Activated T-helper 17 cell treated with anti-CD3 and anti-CD28 coated beads, Interleukin-2, amount 50 U/mL, for 72 hours (primary cell): ENCODE results near the gene ACADS. TPM values are rescaled to one million over a fixed set of nuclear protein-coding genes. Genes with fewer than 3 reads are reported as not detected.

ENCODE experiments used
- ATAC-seq: fragments of 150-1000 bp; cut with Tn5 transposase; replicated peaks from 2 replicates; pipeline ENCODE4 v1.10.0; 2021; ENCODE audit warnings: mild to moderate bottlenecking, moderate library complexity
- H3K27ac Mint-ChIP-seq: one replicate; pipeline ENCODE4 v1.8.0; 2022; ENCODE audit warnings: mixed read lengths
- H3K27me3 Mint-ChIP-seq: one replicate; pipeline ENCODE4 v1.8.0; 2022; ENCODE audit warnings: mixed read lengths
- H3K36me3 Mint-ChIP-seq: one replicate; pipeline ENCODE4 v1.8.0; 2022; ENCODE audit warnings: low read depth, mild to moderate bottlenecking, mixed read lengths
- H3K4me1 Mint-ChIP-seq: one replicate; pipeline ENCODE4 v1.8.0; 2022; ENCODE audit warnings: mixed read lengths
- H3K4me3 Mint-ChIP-seq: one replicate; pipeline ENCODE4 v1.8.0; 2022; ENCODE audit warnings: mild to moderate bottlenecking, mixed read lengths
- H3K9me3 Mint-ChIP-seq: one replicate; pipeline ENCODE4 v1.8.0; 2022; ENCODE audit warnings: mixed read lengths
- total RNA-seq, 2 donors: library from RNA; stranded (reverse); gene quantifications; one replicate each; pipeline ENCODE4 v1.2.3, GENCODE V29; 2022

Gene ACADS
- total RNA-seq, 2 donors from 2014 or later = 13.2 to 16.2 TPM

GRCh38 chr12:120690978-120691377 is 34.6 kb upstream of the ACADS start:
- no peak overlapping the region for H3K4me3 Mint-ChIP-seq
- no peaks in the 10 kb centered on the region for H3K27me3 Mint-ChIP-seq
- ATAC-seq = no peak
- peaks cover 43% of the 10 kb centered on the region for H3K36me3 Mint-ChIP-seq
- peaks cover 17% of the 10 kb centered on the region for H3K4me1 Mint-ChIP-seq
- H3K27ac Mint-ChIP-seq = no peak overlapping the region
- no peaks in the 10 kb centered on the region for H3K9me3 Mint-ChIP-seq

GRCh38 chr12:120692524-120693033 is 33.0 kb upstream of the ACADS start:
- H3K36me3 Mint-ChIP-seq = peaks cover 54% of the 10 kb centered on the region
- H3K4me3 Mint-ChIP-seq = no peak overlapping the region
- H3K27me3 Mint-ChIP-seq = no peaks in the 10 kb centered on the region
- H3K27ac Mint-ChIP-seq = peak overlapping the region; percentile 51
- ATAC-seq = no peak
- H3K9me3 Mint-ChIP-seq = no peaks in the 10 kb centered on the region
- H3K4me1 Mint-ChIP-seq = peaks cover 17% of the 10 kb centered on the region

- Mint-ChIP-seq H3K27ac (no peak overlapping the region), H3K4me1 (peaks cover 5% of the 10 kb centered on the region), H3K9me3 (no peaks in the 10 kb centered on the region), H3K4me3 (no peak overlapping the region), H3K27me3 (no peaks in the 10 kb centered on the region), H3K36me3 (peaks cover 67% of the 10 kb centered on the region)
- no peak for ATAC-seq
Measured at GRCh38 chr12:120693848-120694247, 31.8 kb upstream of the ACADS start.

- H3K9me3 Mint-ChIP-seq = no peaks in the 10 kb centered on the region
- H3K4me3 Mint-ChIP-seq = no peak overlapping the region
- peaks cover 95% of the 10 kb centered on the region for H3K36me3 Mint-ChIP-seq
- no peak overlapping the region for H3K27ac Mint-ChIP-seq
- no peaks in the 10 kb centered on the region for H3K4me1 Mint-ChIP-seq
- no peak for ATAC-seq
- H3K27me3 Mint-ChIP-seq = no peaks in the 10 kb centered on the region
Measured at GRCh38 chr12:120696626-120697025, 29.0 kb upstream of the ACADS start.

GRCh38 chr12:120697344-120697743 is 28.3 kb upstream of the ACADS start:
- no peaks in the 10 kb centered on the region for H3K4me1 Mint-ChIP-seq
- H3K27me3 Mint-ChIP-seq = no peaks in the 10 kb centered on the region
- no peaks in the 10 kb centered on the region for H3K9me3 Mint-ChIP-seq
- no peak overlapping the region for H3K4me3 Mint-ChIP-seq
- peak overlapping the region; percentile 16 for H3K27ac Mint-ChIP-seq
- peaks cover 98% of the 10 kb centered on the region for H3K36me3 Mint-ChIP-seq
- ATAC-seq = no peak

- ATAC-seq = no peak
- H3K9me3 Mint-ChIP-seq = no peaks in the 10 kb centered on the region
- peaks cover 90% of the 10 kb centered on the region for H3K36me3 Mint-ChIP-seq
- no peaks in the 10 kb centered on the region for H3K27me3 Mint-ChIP-seq
- H3K4me3 Mint-ChIP-seq = no peak overlapping the region
- H3K27ac Mint-ChIP-seq = no peak overlapping the region
- no peaks in the 10 kb centered on the region for H3K4me1 Mint-ChIP-seq
Measured at GRCh38 chr12:120698665-120699064, 27.0 kb upstream of the ACADS start.

GRCh38 chr12:120699553-120699952 is 26.1 kb upstream of the ACADS start:
- no peak overlapping the region for H3K27ac Mint-ChIP-seq
- no peak overlapping the region for H3K4me3 Mint-ChIP-seq
- H3K27me3 Mint-ChIP-seq = no peaks in the 10 kb centered on the region
- ATAC-seq = no peak
- no peaks in the 10 kb centered on the region for H3K9me3 Mint-ChIP-seq
- peaks cover 85% of the 10 kb centered on the region for H3K36me3 Mint-ChIP-seq
- H3K4me1 Mint-ChIP-seq = no peaks in the 10 kb centered on the region

GRCh38 chr12:120700886-120701285 is 24.7 kb upstream of the ACADS start:
- H3K9me3 Mint-ChIP-seq = no peaks in the 10 kb centered on the region
- no peak for ATAC-seq
- H3K36me3 Mint-ChIP-seq = peaks cover 71% of the 10 kb centered on the region

GRCh38 chr12:120702637-120703036 is 23.0 kb upstream of the ACADS start:
- H3K9me3 Mint-ChIP-seq = no peaks in the 10 kb centered on the region
- H3K27ac Mint-ChIP-seq = no peak overlapping the region
- H3K27me3 Mint-ChIP-seq = no peaks in the 10 kb centered on the region
- no peaks in the 10 kb centered on the region for H3K4me1 Mint-ChIP-seq
- no peak for ATAC-seq
- peaks cover 54% of the 10 kb centered on the region for H3K36me3 Mint-ChIP-seq
- H3K4me3 Mint-ChIP-seq = no peak overlapping the region

More at GRCh38 chr12:120700886-120701285, 24.7 kb upstream of the ACADS start:
- Mint-ChIP-seq H3K4me1 (no peaks in the 10 kb centered on the region), H3K27ac (peak overlapping the region; percentile 60), H3K27me3 (no peaks in the 10 kb centered on the region), H3K4me3 (no peak overlapping the region)

- Mint-ChIP-seq H3K4me1 (no peaks in the 10 kb centered on the region), H3K4me3 (no peak overlapping the region), H3K36me3 (peaks cover 46% of the 10 kb centered on the region), H3K27me3 (no peaks in the 10 kb centered on the region), H3K27ac (peak overlapping the region; percentile 29), H3K9me3 (no peaks in the 10 kb centered on the region)
- no peak for ATAC-seq
Measured at GRCh38 chr12:120703311-120703942, 22.2 kb upstream of the ACADS start.

GRCh38 chr12:120705618-120706017 is 20.0 kb upstream of the ACADS start:
- Mint-ChIP-seq H3K27ac (no peak overlapping the region), H3K9me3 (no peaks in the 10 kb centered on the region), H3K4me1 (peaks cover 6% of the 10 kb centered on the region), H3K4me3 (no peak overlapping the region), H3K27me3 (no peaks in the 10 kb centered on the region), H3K36me3 (peaks cover 24% of the 10 kb centered on the region)
- no peak for ATAC-seq

GRCh38 chr12:120706029-120706428 is 19.6 kb upstream of the ACADS start:
- Mint-ChIP-seq H3K27me3 (no peaks in the 10 kb centered on the region), H3K36me3 (peaks cover 20% of the 10 kb centered on the region), H3K4me3 (no peak overlapping the region), H3K4me1 (peaks cover 6% of the 10 kb centered on the region), H3K27ac (no peak overlapping the region), H3K9me3 (no peaks in the 10 kb centered on the region)
- ATAC-seq = no peak

- Mint-ChIP-seq H3K27ac (peak overlapping the region; percentile 84), H3K36me3 (peaks cover 12% of the 10 kb centered on the region), H3K4me3 (peak overlapping the region; percentile 16), H3K27me3 (no peaks in the 10 kb centered on the region), H3K9me3 (no peaks in the 10 kb centered on the region), H3K4me1 (peaks cover 13% of the 10 kb centered on the region)
- no peak for ATAC-seq
Measured at GRCh38 chr12:120708651-120709050, 17.0 kb upstream of the ACADS start.

- peaks cover 17% of the 10 kb centered on the region for H3K4me1 Mint-ChIP-seq
- H3K9me3 Mint-ChIP-seq = no peaks in the 10 kb centered on the region
- H3K27ac Mint-ChIP-seq = peak within 1 kb of the TSS; percentile 88
- H3K27me3 Mint-ChIP-seq = no peaks in the 10 kb centered on the region
- peak within 1 kb of the TSS; percentile 88 for H3K4me3 Mint-ChIP-seq
- peak; percentile 82 for ATAC-seq
- peaks cover 24% of the 10 kb centered on the region for H3K36me3 Mint-ChIP-seq
Measured at GRCh38 chr12:120710031-120710804, 15.4 kb upstream of the ACADS start, which contains the start of gene UNC119B. UNC119B (plus strand) TSS chr12:120710458; CDS start chr12:120710475, 17 bp downstream.

GRCh38 chr12:120710805-120711296 is 14.8 kb upstream of the ACADS start:
- peak; percentile 43 for ATAC-seq
- Mint-ChIP-seq H3K27me3 (no peaks in the 10 kb centered on the region), H3K27ac (peak overlapping the region; percentile 88), H3K36me3 (peaks cover 30% of the 10 kb centered on the region), H3K4me1 (peaks cover 17% of the 10 kb centered on the region), H3K9me3 (no peaks in the 10 kb centered on the region), H3K4me3 (peak overlapping the region; percentile 88)
